ENCODE data around the gene DCUN1D3. TPM values are rescaled to one million over a fixed set of nuclear protein-coding genes. Genes with fewer than 3 reads are reported as not detected.

The DCUN1D3 gene
- total RNA-seq, 1 donor from 2014 or later: 9.8 TPM

GRCh38 chr16:20847550-20847949, 52.6 kb downstream of the DCUN1D3 start:
- Histone ChIP-seq H3K27me3 (ENCODE audit: low read depth) (no peaks in the 10 kb centered on the region), H3K36me3 (no peaks in the 10 kb centered on the region), H3K9me3 (replicated peaks) (no peaks in the 10 kb centered on the region), H3K4me1 (peaks cover 48% of the 10 kb centered on the region), H3K4me3 (no peak overlapping the region), H3K27ac (replicated peaks) (no peak overlapping the region)
- no peak for DNase-seq
- intact Hi-C loops (cut with micrococcal nuclease): no loop called here
- TF ChIP-seq CTCF (IDR thresholded peaks at IDR 0.05; ENCODE audit: borderline replicate concordance): no peak

- intact Hi-C loops (cut with micrococcal nuclease): no loop called here
- no peak overlapping the region for H3K4me3 ChIP-seq
- H3K36me3 ChIP-seq: no peaks in the 10 kb centered on the region
- TF ChIP-seq CTCF (IDR thresholded peaks at IDR 0.05; ENCODE audit: borderline replicate concordance): no peak
- H3K4me1 ChIP-seq: peaks cover 38% of the 10 kb centered on the region
- H3K27ac ChIP-seq (replicated peaks): peak overlapping the region; percentile 49
- H3K27me3 ChIP-seq (ENCODE audit: low read depth): no peaks in the 10 kb centered on the region
- no peak for DNase-seq
- H3K9me3 ChIP-seq (replicated peaks): no peaks in the 10 kb centered on the region
These were observed 53.6 kb downstream of the DCUN1D3 start for GRCh38 chr16:20846551-20846950.

- H3K27ac ChIP-seq (replicated peaks): peak overlapping the region; percentile 49
- intact Hi-C loops (cut with micrococcal nuclease): no loop called here
These were observed 54.1 kb downstream of the DCUN1D3 start for GRCh38 chr16:20846030-20846429.

GRCh38 chr16:20844588-20844987, 55.6 kb downstream of the DCUN1D3 start:
- H3K27ac ChIP-seq (replicated peaks): peak overlapping the region; percentile 13
- H3K9me3 ChIP-seq (replicated peaks): no peaks in the 10 kb centered on the region
- no peak for DNase-seq
- no peaks in the 10 kb centered on the region for H3K27me3 ChIP-seq (ENCODE audit: low read depth)
- peaks cover 19% of the 10 kb centered on the region for H3K4me1 ChIP-seq
- intact Hi-C loops (cut with micrococcal nuclease): no loop called here
- no peak overlapping the region for H3K4me3 ChIP-seq
- no peak for TF ChIP-seq CTCF (IDR thresholded peaks at IDR 0.05; ENCODE audit: borderline replicate concordance)
- H3K36me3 ChIP-seq: no peaks in the 10 kb centered on the region

More at GRCh38 chr16:20846030-20846429, 54.1 kb downstream of the DCUN1D3 start:
- peak; percentile 51 for DNase-seq
- Histone ChIP-seq H3K27me3 (ENCODE audit: low read depth) (no peaks in the 10 kb centered on the region), H3K4me1 (peaks cover 33% of the 10 kb centered on the region), H3K36me3 (no peaks in the 10 kb centered on the region), H3K4me3 (no peak overlapping the region), H3K9me3 (replicated peaks) (no peaks in the 10 kb centered on the region)
- no peak for TF ChIP-seq CTCF (IDR thresholded peaks at IDR 0.05; ENCODE audit: borderline replicate concordance)

- TF ChIP-seq CTCF (IDR thresholded peaks at IDR 0.05; ENCODE audit: borderline replicate concordance): no peak
- H3K27ac ChIP-seq (replicated peaks): no peak overlapping the region
- peaks cover 19% of the 10 kb centered on the region for H3K4me1 ChIP-seq
- H3K27me3 ChIP-seq (ENCODE audit: low read depth): no peaks in the 10 kb centered on the region
- no peak for DNase-seq
- H3K36me3 ChIP-seq: no peaks in the 10 kb centered on the region
- H3K9me3 ChIP-seq (replicated peaks): no peaks in the 10 kb centered on the region
- no peak overlapping the region for H3K4me3 ChIP-seq
- intact Hi-C loops (cut with micrococcal nuclease): no loop called here
These were observed 56.1 kb downstream of the DCUN1D3 start for GRCh38 chr16:20844054-20844453.

- Histone ChIP-seq H3K9me3 (replicated peaks) (peaks cover 20% of the 10 kb centered on the region), H3K27ac (replicated peaks) (no peak overlapping the region), H3K4me3 (no peak overlapping the region), H3K4me1 (peaks cover 3% of the 10 kb centered on the region), H3K36me3 (peaks cover 17% of the 10 kb centered on the region), H3K27me3 (ENCODE audit: low read depth) (no peaks in the 10 kb centered on the region)
- TF ChIP-seq CTCF (IDR thresholded peaks at IDR 0.05; ENCODE audit: borderline replicate concordance): no peak
- DNase-seq: no peak
- intact Hi-C loops (cut with micrococcal nuclease): no loop called here
These were observed 60.7 kb downstream of the DCUN1D3 start for GRCh38 chr16:20839504-20839903.
